ENCODE data around the gene COL4A2.

- no peak for TF ChIP-seq ZNF366 (tag by site-specific recombination; conservative IDR thresholded peaks at IDR 0.05)
- no peak for TF ChIP-seq ZSCAN16 (tag by site-specific recombination; IDR thresholded peaks at IDR 0.05)
- TF ChIP-seq CTCF (tag by site-specific recombination; IDR thresholded peaks at IDR 0.05), result no peak
- TF ChIP-seq ZNF558 (tag by site-specific recombination; IDR thresholded peaks at IDR 0.05), result no peak
- TF ChIP-seq ZNF335 (tag by site-specific recombination; conservative IDR thresholded peaks at IDR 0.05), result no peak
- TF ChIP-seq TRIM28 (IDR thresholded peaks at IDR 0.05; ENCODE audit: borderline replicate concordance, low read length), result no peak
- TF ChIP-seq, protein P1, sequence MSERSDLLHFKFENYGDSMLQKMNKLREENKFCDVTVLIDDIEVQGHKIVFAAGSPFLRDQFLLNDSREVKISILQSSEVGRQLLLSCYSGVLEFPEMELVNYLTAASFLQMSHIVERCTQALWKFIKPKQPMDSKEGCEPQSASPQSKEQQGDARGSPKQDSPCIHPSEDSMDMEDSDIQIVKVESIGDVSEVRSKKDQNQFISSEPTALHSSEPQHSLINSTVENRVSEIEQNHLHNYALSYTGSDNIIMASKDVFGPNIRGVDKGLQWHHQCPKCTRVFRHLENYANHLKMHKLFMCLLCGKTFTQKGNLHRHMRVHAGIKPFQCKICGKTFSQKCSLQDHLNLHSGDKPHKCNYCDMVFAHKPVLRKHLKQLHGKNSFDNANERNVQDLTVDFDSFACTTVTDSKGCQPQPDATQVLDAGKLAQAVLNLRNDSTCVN (tag by site-specific recombination; optimal IDR thresholded peaks at IDR 0.05), result no peak
- TF ChIP-seq, protein P2, sequence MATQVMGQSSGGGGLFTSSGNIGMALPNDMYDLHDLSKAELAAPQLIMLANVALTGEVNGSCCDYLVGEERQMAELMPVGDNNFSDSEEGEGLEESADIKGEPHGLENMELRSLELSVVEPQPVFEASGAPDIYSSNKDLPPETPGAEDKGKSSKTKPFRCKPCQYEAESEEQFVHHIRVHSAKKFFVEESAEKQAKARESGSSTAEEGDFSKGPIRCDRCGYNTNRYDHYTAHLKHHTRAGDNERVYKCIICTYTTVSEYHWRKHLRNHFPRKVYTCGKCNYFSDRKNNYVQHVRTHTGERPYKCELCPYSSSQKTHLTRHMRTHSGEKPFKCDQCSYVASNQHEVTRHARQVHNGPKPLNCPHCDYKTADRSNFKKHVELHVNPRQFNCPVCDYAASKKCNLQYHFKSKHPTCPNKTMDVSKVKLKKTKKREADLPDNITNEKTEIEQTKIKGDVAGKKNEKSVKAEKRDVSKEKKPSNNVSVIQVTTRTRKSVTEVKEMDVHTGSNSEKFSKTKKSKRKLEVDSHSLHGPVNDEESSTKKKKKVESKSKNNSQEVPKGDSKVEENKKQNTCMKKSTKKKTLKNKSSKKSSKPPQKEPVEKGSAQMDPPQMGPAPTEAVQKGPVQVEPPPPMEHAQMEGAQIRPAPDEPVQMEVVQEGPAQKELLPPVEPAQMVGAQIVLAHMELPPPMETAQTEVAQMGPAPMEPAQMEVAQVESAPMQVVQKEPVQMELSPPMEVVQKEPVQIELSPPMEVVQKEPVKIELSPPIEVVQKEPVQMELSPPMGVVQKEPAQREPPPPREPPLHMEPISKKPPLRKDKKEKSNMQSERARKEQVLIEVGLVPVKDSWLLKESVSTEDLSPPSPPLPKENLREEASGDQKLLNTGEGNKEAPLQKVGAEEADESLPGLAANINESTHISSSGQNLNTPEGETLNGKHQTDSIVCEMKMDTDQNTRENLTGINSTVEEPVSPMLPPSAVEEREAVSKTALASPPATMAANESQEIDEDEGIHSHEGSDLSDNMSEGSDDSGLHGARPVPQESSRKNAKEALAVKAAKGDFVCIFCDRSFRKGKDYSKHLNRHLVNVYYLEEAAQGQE (tag by site-specific recombination; IDR thresholded peaks at IDR 0.05), result no peak
- no peak for TF ChIP-seq HOXA7 (CRISPR knock-in tag; IDR thresholded peaks at IDR 0.05; ENCODE audit: borderline replicate concordance)
These were observed 40.7 kb upstream of the COL4A2 start for GRCh38 chr13:110266431-110266809.
